IPS-15b (cell line): ENCODE data around the gene BTAF1.
"Not testable (repeated sequence)": the region's sequence is repeated elsewhere in the genome, so short reads cannot be mapped to it uniquely, and the experiment has no call there.

Experiments
- H3K27me3 ChIP-seq: one replicate; pipeline ENCODE4 v1.6.1; 2013; ENCODE audit warnings: low read length; ENCODE audit not compliant: control insufficient read depth, insufficient read depth
- H3K36me3 ChIP-seq: one replicate; pipeline ENCODE4 v1.6.1; 2013; ENCODE audit warnings: low read length; ENCODE audit not compliant: control insufficient read depth, insufficient read depth
- H3K4me1 ChIP-seq: one replicate; pipeline ENCODE4 v1.6.1; 2013; ENCODE audit warnings: mild to moderate bottlenecking, low read length; ENCODE audit not compliant: control insufficient read depth, insufficient read depth
- H3K4me3 ChIP-seq: one replicate; pipeline ENCODE4 v1.5.1; 2013; ENCODE audit warnings: low read depth, low read length
- H3K9ac ChIP-seq: one replicate; pipeline ENCODE4 v1.6.1; 2013; ENCODE audit warnings: low read depth, mild to moderate bottlenecking, low read length
- H3K9me3 ChIP-seq: one replicate; pipeline ENCODE4 v1.6.1; 2013; ENCODE audit warnings: mild to moderate bottlenecking, low read length; ENCODE audit not compliant: control insufficient read depth, insufficient read depth

Gene BTAF1

GRCh38 chr10:91891125-91892001 lies 32.2 kb upstream of the BTAF1 start:
- H3K27me3 ChIP-seq = peaks cover 4% of the 10 kb centered on the region
- H3K9me3 ChIP-seq = no peaks in the 10 kb centered on the region
- H3K36me3 ChIP-seq = no peaks in the 10 kb centered on the region
- H3K9ac ChIP-seq = no peak overlapping the region
- no peak overlapping the region for H3K4me3 ChIP-seq
- H3K4me1 ChIP-seq = peaks cover 9% of the 10 kb centered on the region

- H3K36me3 ChIP-seq = no peaks in the 10 kb centered on the region
- H3K4me3 ChIP-seq = no peak overlapping the region
- peaks cover 4% of the 10 kb centered on the region for H3K4me1 ChIP-seq
- peaks cover 1% of the 10 kb centered on the region for H3K27me3 ChIP-seq
- H3K9ac ChIP-seq = no peak overlapping the region
- no peaks in the 10 kb centered on the region for H3K9me3 ChIP-seq
Observed at GRCh38 chr10:91893051-91893450, 30.5 kb upstream of the BTAF1 start.

- not testable (repeated sequence) for H3K36me3 ChIP-seq, H3K4me3 ChIP-seq, H3K4me1 ChIP-seq, H3K9ac ChIP-seq, H3K27me3 ChIP-seq, H3K9me3 ChIP-seq
Observed at GRCh38 chr10:91894261-91894685, 29.3 kb upstream of the BTAF1 start.

GRCh38 chr10:91896212-91896756 lies 27.3 kb upstream of the BTAF1 start:
- Histone ChIP-seq H3K9ac (no peak overlapping the region), H3K27me3 (no peaks in the 10 kb centered on the region), H3K4me1 (no peaks in the 10 kb centered on the region), H3K36me3 (no peaks in the 10 kb centered on the region), H3K9me3 (no peaks in the 10 kb centered on the region), H3K4me3 (no peak overlapping the region)

GRCh38 chr10:91897421-91897820 lies 26.1 kb upstream of the BTAF1 start:
- no peak overlapping the region for H3K4me3 ChIP-seq
- no peaks in the 10 kb centered on the region for H3K9me3 ChIP-seq
- H3K4me1 ChIP-seq = no peaks in the 10 kb centered on the region
- no peaks in the 10 kb centered on the region for H3K36me3 ChIP-seq
- no peaks in the 10 kb centered on the region for H3K27me3 ChIP-seq
- H3K9ac ChIP-seq = no peak overlapping the region

GRCh38 chr10:91901784-91902677 lies 21.5 kb upstream of the BTAF1 start:
- H3K4me1 ChIP-seq = no peaks in the 10 kb centered on the region
- no peak overlapping the region for H3K9ac ChIP-seq
- H3K27me3 ChIP-seq = no peaks in the 10 kb centered on the region
- no peak overlapping the region for H3K4me3 ChIP-seq
- no peaks in the 10 kb centered on the region for H3K9me3 ChIP-seq
- H3K36me3 ChIP-seq = no peaks in the 10 kb centered on the region

GRCh38 chr10:91907033-91907594 lies 16.5 kb upstream of the BTAF1 start:
- Histone ChIP-seq H3K4me3 (peak overlapping the region; percentile 78), H3K4me1 (peaks cover 2% of the 10 kb centered on the region), H3K9ac (no peak overlapping the region), H3K9me3 (no peaks in the 10 kb centered on the region), H3K36me3 (no peaks in the 10 kb centered on the region), H3K27me3 (no peaks in the 10 kb centered on the region)

- peaks cover 2% of the 10 kb centered on the region for H3K4me1 ChIP-seq
- peak overlapping the region; percentile 78 for H3K4me3 ChIP-seq
- H3K27me3 ChIP-seq = no peaks in the 10 kb centered on the region
- peak overlapping the region; percentile 47 for H3K9ac ChIP-seq
- H3K9me3 ChIP-seq = no peaks in the 10 kb centered on the region
- H3K36me3 ChIP-seq = no peaks in the 10 kb centered on the region
Observed at GRCh38 chr10:91907914-91908336, 15.6 kb upstream of the BTAF1 start.

- peaks cover 2% of the 10 kb centered on the region for H3K4me1 ChIP-seq
- H3K27me3 ChIP-seq = no peaks in the 10 kb centered on the region
- H3K36me3 ChIP-seq = no peaks in the 10 kb centered on the region
- peak overlapping the region; percentile 58 for H3K9ac ChIP-seq
- H3K4me3 ChIP-seq = peak overlapping the region; percentile 78
- H3K9me3 ChIP-seq = no peaks in the 10 kb centered on the region
Observed at GRCh38 chr10:91908337-91909116, 15.0 kb upstream of the BTAF1 start.

- Histone ChIP-seq H3K9ac (peak within 1 kb of the TSS; percentile 58), H3K27me3 (no peaks in the 10 kb centered on the region), H3K4me3 (peak within 1 kb of the TSS; percentile 78), H3K4me1 (peaks cover 2% of the 10 kb centered on the region), H3K9me3 (no peaks in the 10 kb centered on the region), H3K36me3 (no peaks in the 10 kb centered on the region)
Observed at GRCh38 chr10:91909117-91909677, 14.4 kb upstream of the BTAF1 start, which contains the start of gene FGFBP3. TSS of gene FGFBP3 (minus strand) at chr10:91909486. CDS start at chr10:91908969, 517 bp downstream.
